ENCODE measurements around the gene ANO6.

DNA sequence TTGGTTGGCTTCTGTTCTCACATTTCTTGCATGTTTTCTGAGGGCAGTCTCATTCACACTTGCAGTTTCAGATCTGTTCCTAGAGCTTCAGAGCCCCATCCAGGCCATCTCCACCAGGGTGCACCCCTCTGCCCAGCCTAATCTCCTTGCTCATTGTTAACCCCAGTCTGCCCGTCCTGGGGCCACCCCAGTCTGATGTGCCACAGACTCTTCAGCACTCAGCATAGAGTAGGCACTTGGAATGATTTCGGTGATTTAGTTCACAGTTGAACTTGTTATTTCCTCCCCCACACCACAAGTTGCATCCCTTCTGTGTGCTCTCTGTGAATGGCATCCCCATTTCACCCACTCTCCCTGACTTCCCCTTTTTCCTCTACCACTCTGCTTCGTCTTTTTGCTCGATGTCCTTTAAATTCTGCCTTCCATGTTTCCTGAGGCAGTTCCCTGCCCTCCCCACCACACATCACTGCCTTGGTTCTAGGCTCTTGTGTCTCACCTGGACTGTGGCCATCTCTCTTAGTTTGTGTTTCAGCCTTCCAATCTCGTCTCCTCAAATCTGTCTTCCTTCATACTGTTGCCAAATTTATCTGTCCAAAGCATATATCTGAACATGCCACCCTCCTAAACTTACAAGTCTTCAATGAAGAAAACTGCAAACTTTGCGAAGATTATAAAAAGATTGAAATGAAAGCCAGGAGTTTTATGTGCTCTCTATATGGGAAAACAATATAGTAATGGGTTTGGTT, 41.5 kb downstream of the ANO6 start:
- no peak for TF ChIP-seq CTCF (IDR thresholded peaks at IDR 0.05)
- TF ChIP-seq POLR2AphosphoS5 (IDR thresholded peaks at IDR 0.05): no peak
